Common myeloid progenitor, CD34-positive (primary cell): ENCODE results near the gene CFAP73.

ENCODE experiments used
- CTCF ChIA-PET: fragments of 350-600 bp; sonication (Branson Sonifier 250); formaldehyde crosslinking; loops from one replicate; lab custom pipeline; 2021; ENCODE audit warnings: antibody characterized with exemption; lab: Charles Lee
- POLR2A ChIA-PET: fragments of 350-600 bp; sonication (Branson Sonifier 250); formaldehyde crosslinking; loops from one replicate; lab custom pipeline; 2021; ENCODE audit warnings: antibody characterized with exemption; lab: Charles Lee
- DNase-seq, 3 donors: peaks; one replicate each; pipeline versions ENCODE4 v3.0.0 to v3.0.0-alpha.2; 2013
- H3K27ac ChIP-seq, 2 experiments: 1 replicate in 1 of 2; 2 replicates in 1 of 2; pipeline ENCODE4 v1.7.0; 2013; ENCODE audit warnings: inconsistent platforms in 2 of 2, low read length in 2 of 2, mild to moderate bottlenecking in 2 of 2, low read depth in 1 of 2, moderate library complexity in 1 of 2; ENCODE audit not compliant: severe bottlenecking in 2 of 2, insufficient read depth in 1 of 2, poor library complexity in 1 of 2
- H3K27me3 ChIP-seq, 5 experiments: replicated peaks in 2 of 5; 1 replicate in 3 of 5; 2 replicates in 2 of 5; pipeline versions ENCODE4 v1.6.1 to v1.7.0; 2013; ENCODE audit warnings: low read length in 4 of 5, mild to moderate bottlenecking in 2 of 5, moderate library complexity in 2 of 5, inconsistent platforms in 1 of 5; ENCODE audit not compliant: insufficient read depth in 5 of 5, control insufficient read depth in 4 of 5
- H3K36me3 ChIP-seq, 4 experiments: 1 replicate in 2 of 4; 2 replicates in 2 of 4; pipeline versions ENCODE4 v1.6.1 to v1.7.0; 2013; ENCODE audit warnings: low read length in 3 of 4, control low read depth in 1 of 4, mild to moderate bottlenecking in 1 of 4; ENCODE audit not compliant: control insufficient read depth in 4 of 4, insufficient read depth in 4 of 4
- H3K4me1 ChIP-seq, 4 experiments: 1 replicate in 3 of 4; 2 replicates in 1 of 4; pipeline versions ENCODE4 v1.6.1 to v1.7.1; 2013; ENCODE audit warnings: low read length in 3 of 4, mild to moderate bottlenecking in 3 of 4, control low read depth in 1 of 4, inconsistent platforms in 1 of 4, moderate library complexity in 1 of 4; ENCODE audit not compliant: control insufficient read depth in 4 of 4, insufficient read depth in 4 of 4; ENCODE audit errors: control extremely low read depth in 1 of 4
- H3K4me3 ChIP-seq, 7 experiments: 1 replicate in 4 of 7; 2 replicates in 3 of 7; pipeline versions ENCODE4 v1.5.1 to v1.7.0; 2013; ENCODE audit warnings: mild to moderate bottlenecking in 7 of 7, low read length in 6 of 7, moderate library complexity in 6 of 7, inconsistent platforms in 2 of 7, low read depth in 2 of 7, control low read depth in 1 of 7; ENCODE audit not compliant: insufficient read depth in 4 of 7, control insufficient read depth in 1 of 7; ENCODE audit errors: extremely low read depth in 1 of 7
- H3K9me3 ChIP-seq, 5 experiments: 1 replicate in 4 of 5; 2 replicates in 1 of 5; pipeline versions ENCODE4 v1.6.1 to v1.7.1; 2013; ENCODE audit warnings: low read length in 4 of 5, mild to moderate bottlenecking in 2 of 5, inconsistent platforms in 1 of 5, low read depth in 1 of 5, moderate library complexity in 1 of 5; ENCODE audit not compliant: control insufficient read depth in 4 of 5, insufficient read depth in 2 of 5; ENCODE audit errors: control extremely low read depth in 1 of 5
- WGBS: methylation state at CpG from one replicate; pipeline ENCODE4 v1.1.5; 2013; ENCODE audit not compliant: insufficient coverage; 5-methylcytosine and 5-hydroxymethylcytosine counted together

CFAP73 gene

DNA sequence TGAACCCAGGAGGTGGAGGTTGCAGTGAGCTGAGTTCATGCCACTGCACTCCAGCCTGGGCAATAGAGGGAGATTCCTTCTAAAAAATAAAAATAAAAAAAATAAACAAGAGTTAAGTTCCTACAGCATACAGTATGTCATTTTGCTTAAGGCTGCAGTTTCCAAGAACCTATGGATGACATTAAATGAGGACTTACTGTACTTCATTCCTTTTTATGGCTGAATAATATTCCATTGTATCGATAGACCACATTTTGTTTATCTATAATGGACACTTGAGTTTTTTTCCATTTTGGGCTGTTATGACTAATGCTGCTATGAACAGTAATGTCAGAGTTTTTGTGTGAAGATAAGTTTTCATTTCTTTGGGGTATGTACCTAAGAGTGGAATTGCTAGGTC is 31.4 kb upstream of the CFAP73 start:
- Histone ChIP-seq H3K4me3 (no peak overlapping the region), H3K4me1 (no peaks in the 10 kb centered on the region), H3K9me3 (peaks cover 0 to 1% (median 0%) of the 10 kb centered on the region in 5 experiments), H3K27me3 (no peaks in the 10 kb centered on the region), H3K27ac (no peak overlapping the region), H3K36me3 (no peaks in the 10 kb centered on the region)
- ChIA-PET POLR2A (no interaction called here), CTCF (interaction anchor here (1.5 to 4.6 kb wide), 2 partner anchors 17 to 69 kb away, joined by 4 to 22 read pairs; partner anchors contain the start of gene RASAL1)
- WGBS = no CpG with 5 or more reads among the region's 1 CpG
- DNase-seq = no peak

DNA sequence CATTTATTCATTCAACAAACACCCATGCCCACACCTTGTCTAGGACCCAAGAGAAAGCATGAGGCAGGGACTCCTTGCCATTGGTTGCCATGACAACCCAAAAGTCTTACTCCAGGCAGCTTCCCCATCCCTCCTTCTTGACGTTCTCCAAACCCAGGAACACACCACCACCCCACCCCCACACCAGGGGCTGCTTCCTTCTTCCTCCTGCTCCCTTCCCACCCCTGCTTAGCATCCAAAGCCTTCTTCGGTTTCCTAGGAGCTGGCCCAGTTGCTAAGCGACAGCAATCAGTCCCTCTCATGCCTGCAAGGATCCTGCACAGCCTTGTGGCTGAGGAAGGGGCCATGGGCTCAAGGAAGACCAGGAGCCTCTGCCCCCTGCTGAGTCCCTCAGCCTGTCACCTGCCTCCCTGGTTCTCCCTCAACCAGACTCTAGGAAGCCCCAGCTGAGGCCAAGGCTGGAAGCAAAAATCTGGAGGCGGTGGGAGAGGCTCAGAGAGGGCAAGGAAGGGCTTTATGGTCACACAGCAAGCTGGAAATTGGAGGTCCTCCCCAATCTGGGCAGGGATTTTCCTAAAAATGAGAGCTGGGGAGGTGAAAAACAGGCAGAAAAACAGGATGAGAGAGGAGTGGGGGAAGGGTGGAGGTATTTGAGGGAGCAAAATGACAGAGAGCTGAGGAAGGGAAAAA is 29.4 kb upstream of the CFAP73 start:
- no peaks in the 10 kb centered on the region for H3K36me3 ChIP-seq
- DNase-seq = no peak
- H3K27ac ChIP-seq = no peak overlapping the region
- CTCF ChIA-PET = interaction anchor here (1.0 to 4.6 kb wide), 8 partner anchors 8 to 127 kb away, joined by 3 to 22 read pairs (median 4); partner anchors contain the start of gene RASAL1
- H3K4me1 ChIP-seq = no peaks in the 10 kb centered on the region
- POLR2A ChIA-PET = no interaction called here
- 42% methylated on average over 2 of the region's 4 CpGs for WGBS
- H3K4me3 ChIP-seq = no peak overlapping the region
- peaks cover 0 to 3% (median 0%) of the 10 kb centered on the region in 5 experiments for H3K9me3 ChIP-seq
- H3K27me3 ChIP-seq = no peaks in the 10 kb centered on the region

DNA sequence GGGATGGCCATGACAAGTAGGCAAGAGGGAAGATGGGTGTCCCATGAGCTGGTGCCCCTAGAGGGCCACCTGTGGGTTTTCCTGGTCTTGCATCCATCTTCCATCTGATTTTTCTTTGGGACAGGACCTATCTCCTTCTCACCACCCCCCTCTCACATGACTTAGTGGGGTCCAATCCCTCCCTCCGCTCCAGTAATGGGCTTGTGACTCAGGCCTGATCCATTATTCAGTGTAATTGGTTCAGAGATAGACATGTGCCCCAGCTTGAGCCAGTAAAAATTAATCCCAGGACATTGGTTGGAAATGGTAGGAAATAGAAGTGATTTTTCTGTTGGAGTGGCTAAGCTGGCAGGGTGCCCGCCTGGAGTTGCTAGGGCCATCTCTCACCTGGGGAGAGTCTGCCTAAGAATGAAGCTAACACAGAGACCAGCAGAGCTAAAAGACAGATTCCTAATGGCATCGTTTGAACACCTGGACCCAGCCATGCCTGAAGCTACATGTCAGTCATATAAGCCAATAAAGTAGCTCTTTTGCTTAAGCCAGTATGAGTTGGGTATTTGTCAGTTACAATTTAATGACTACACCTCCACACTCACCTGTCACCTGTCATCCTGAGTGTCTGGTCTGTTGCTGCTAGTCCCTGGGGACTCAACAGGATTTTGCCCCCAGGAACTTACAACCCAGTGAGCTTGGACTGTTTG is 28.7 kb upstream of the CFAP73 start:
- no peak overlapping the region for H3K4me3 ChIP-seq
- no peaks in the 10 kb centered on the region for H3K36me3 ChIP-seq
- no peaks in the 10 kb centered on the region for H3K27me3 ChIP-seq
- WGBS = 97% methylated on average over 3 of the region's 3 CpGs
- no peak for DNase-seq
- H3K9me3 ChIP-seq = peaks cover 0 to 3% (median 0%) of the 10 kb centered on the region in 5 experiments
- no peaks in the 10 kb centered on the region for H3K4me1 ChIP-seq
- ChIA-PET POLR2A (no interaction called here), CTCF (interaction anchor here (0.8 to 4.6 kb wide), 7 partner anchors 9 to 58 kb away, joined by 3 to 22 read pairs (median 4); partner anchors contain the start of gene RASAL1)
- no peak overlapping the region for H3K27ac ChIP-seq

DNA sequence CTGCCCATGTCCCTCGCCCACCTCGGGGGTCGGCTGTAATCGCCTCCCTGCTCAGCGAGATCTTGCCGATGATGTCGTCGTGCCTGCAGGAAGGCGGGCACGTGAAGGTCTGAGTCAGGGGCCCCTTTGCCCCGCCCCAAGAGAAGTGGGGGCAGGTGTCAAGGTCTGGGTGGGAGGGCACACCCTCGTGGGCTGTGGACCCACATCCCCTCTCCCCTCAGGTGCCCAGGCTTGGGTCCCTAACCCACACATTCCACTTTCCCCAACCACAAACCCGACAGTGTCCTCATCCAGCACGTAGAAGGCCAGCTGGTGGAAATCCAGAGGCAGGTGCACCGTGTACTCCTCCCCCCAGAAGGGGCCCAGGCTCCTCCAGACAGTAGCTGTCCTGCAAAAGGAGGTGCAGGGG is 21.7 kb upstream of the CFAP73 start:
- Histone ChIP-seq H3K9me3 (peaks cover 0 to 3% (median 0%) of the 10 kb centered on the region in 5 experiments), H3K27ac (no peak overlapping the region), H3K36me3 (no peaks in the 10 kb centered on the region), H3K27me3 (no peaks in the 10 kb centered on the region), H3K4me3 (no peak overlapping the region), H3K4me1 (peaks cover 0 to 5% (median 2%) of the 10 kb centered on the region in 4 experiments)
- ChIA-PET POLR2A (no interaction called here), CTCF (interaction anchor here (1.5 kb wide), 1 partner anchor 24 kb away, joined by 3 read pairs; no protein-coding TSS in a partner anchor)
- 45% methylated on average over 13 of the region's 15 CpGs for WGBS
- no peak for DNase-seq

DNA sequence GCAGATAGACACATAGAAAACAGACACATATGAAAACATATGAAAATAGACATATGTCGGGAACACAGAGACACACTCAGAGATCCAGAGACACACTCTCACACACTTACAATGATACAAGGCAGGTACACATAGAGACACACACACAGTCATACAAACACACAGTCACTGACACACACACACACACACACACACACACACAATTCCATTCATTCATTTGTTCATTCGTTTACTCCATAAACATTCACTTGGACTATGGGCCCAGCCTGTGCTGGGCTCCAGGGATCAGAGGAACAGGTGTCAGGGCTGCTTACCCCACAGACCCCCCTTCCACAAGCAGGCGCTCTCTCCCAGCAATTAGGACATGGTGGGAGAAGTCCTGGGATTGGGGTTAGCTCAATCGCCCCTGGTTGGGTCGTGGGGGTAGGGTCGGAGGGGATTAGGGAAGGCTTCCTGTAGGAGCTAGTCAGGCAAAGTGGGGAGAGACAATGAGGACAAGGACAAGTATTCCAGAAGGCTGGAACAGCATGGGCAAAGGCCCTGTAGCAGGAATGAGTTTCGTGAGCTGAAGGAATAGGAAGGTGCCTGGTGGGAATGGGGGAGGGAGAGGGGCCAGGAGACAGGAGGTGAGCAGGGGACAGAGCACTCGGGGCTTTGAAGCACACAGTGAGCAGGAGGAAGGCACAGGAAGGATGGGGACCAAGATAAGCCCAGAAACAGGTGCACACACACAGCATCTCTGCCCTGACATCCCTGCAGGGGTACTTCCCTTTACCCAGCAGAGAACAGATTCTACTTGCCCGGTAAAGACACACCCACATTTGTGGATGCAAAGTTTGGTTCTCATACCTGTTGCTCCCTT is 20.5 kb upstream of the CFAP73 start:
- POLR2A ChIA-PET = no interaction called here
- Histone ChIP-seq H3K27me3 (no peaks in the 10 kb centered on the region), H3K4me3 (no peak overlapping the region), H3K27ac (no peak overlapping the region), H3K9me3 (no peaks in the 10 kb centered on the region), H3K36me3 (no peaks in the 10 kb centered on the region), H3K4me1 (peaks cover 0 to 5% (median 2%) of the 10 kb centered on the region in 4 experiments)
- CTCF ChIA-PET = interaction anchor here (1.0 to 3.1 kb wide), 4 partner anchors 12 to 45 kb away, joined by 3 to 19 read pairs (median 4); no protein-coding TSS in a partner anchor
- WGBS = 70% methylated on average over 8 of the region's 9 CpGs
- DNase-seq = peak in 2 of 3 donors; percentile 42 to 52

DNA sequence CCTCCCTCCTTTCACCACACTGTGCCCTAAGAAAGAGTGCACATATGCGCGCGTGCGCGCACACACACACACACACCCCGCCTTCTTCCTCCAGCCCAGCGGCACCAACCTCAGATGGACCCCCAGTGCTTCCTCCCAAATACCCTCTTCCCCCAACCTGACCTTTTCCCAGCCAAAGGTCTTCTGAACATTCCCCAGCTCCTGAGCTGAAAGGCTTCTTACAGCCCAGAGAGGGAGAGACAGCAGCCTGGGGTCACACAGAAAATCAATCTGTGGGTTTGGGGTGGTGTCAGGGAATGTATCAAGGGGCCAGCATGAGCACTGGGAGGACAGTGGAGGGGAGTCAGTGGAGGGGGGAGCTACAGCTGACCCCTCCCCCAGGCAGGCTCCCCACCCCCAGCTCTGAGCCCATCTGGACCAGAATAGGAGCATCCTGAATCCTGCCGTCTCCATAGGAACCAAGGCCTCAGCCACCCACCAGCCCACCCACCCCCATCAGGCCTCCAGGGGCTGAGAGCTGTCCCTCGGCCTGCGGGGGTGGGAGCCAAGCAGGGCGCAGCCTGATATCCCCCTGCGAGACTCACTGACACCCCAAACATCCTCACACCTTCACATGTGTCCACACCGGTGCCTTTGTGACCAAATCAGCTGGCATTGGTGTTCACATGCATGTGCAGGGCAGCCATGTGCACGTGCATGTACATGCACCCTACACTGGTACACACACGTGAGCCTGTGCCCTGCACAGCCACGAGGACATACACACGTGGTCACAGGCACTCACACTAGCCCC is 19.7 kb upstream of the CFAP73 start:
- CTCF ChIA-PET = interaction anchor here (1.0 to 3.1 kb wide), 6 partner anchors 11 to 45 kb away, joined by 3 to 19 read pairs (median 3); no protein-coding TSS in a partner anchor
- Histone ChIP-seq H3K27me3 (peaks cover 0 to 3% (median 1%) of the 10 kb centered on the region in 5 experiments), H3K9me3 (no peaks in the 10 kb centered on the region), H3K36me3 (no peaks in the 10 kb centered on the region), H3K4me1 (peaks cover 0 to 11% (median 4%) of the 10 kb centered on the region in 4 experiments), H3K4me3 (no peak overlapping the region), H3K27ac (no peak overlapping the region)
- 95% methylated on average over 9 of the region's 17 CpGs for WGBS
- DNase-seq = no peak
- POLR2A ChIA-PET = interaction anchor here (0.7 kb wide), 1 partner anchor 28 kb away, joined by 3 read pairs; no protein-coding TSS in a partner anchor
